HepG2 (cell line): Measurements from ENCODE around the gene ZFAND2B. TPM values are rescaled to one million over a fixed set of nuclear protein-coding genes. Genes with fewer than 3 reads are reported as not detected.

ENCODE experiments used
- POGK ChIP-seq: sonication (generic); formaldehyde crosslinking; conservative IDR thresholded peaks from 2 replicates; pipeline ENCODE4 v1.8.0; 2022; ENCODE audit warnings: mild to moderate bottlenecking, moderate library complexity, missing genetic modification reagents
- PREB ChIP-seq: sonication (generic); formaldehyde crosslinking; IDR thresholded peaks from 2 replicates; pipeline ENCODE4 v1.4.0; 2020; ENCODE audit warnings: missing genetic modification reagents
- ZFP36 ChIP-seq: fragments of 150-350 bp; IDR thresholded peaks from 2 replicates; pipeline ENCODE4 v1.6.1; 2018; ENCODE audit warnings: borderline replicate concordance, low read length, low read depth; ENCODE audit not compliant: partially characterized antibody
- ZHX2 ChIP-seq, 2 experiments: sonication (generic) in 1 of 2; formaldehyde crosslinking in 1 of 2; IDR thresholded peaks; 2 replicates each; pipeline versions ENCODE4 v1.6.1 to v1.9.0; 2014 to 2022; ENCODE audit warnings: antibody characterized with exemption in 1 of 2, borderline replicate concordance in 1 of 2, inconsistent platforms in 1 of 2, low read depth in 1 of 2, missing genetic modification reagents in 1 of 2
- polyA plus RNA-seq, 8 experiments: library from polyadenylated mRNA; depleted of rRNA in 3 of 8; stranded (reverse) in 7 of 8; unstranded in 1 of 8; fragments of >200 nt; fragmentation: Illumina TruSeq in 4 of 8; extraction: Trizol in 4 of 8; gene quantifications; 2 replicates each; pipeline versions ENCODE4 v1.2.1 to v1.2.3, GENCODE V29; 2011 to 2016; ENCODE audit warnings: low read depth in 4 of 8, missing spikeins in 1 of 8, mixed read lengths in 1 of 8; ENCODE audit not compliant: insufficient read depth in 1 of 8
- total RNA-seq, 5 experiments: library from RNA; depleted of rRNA; stranded (reverse); fragments of >200 nt; fragmentation: Illumina TruSeq; extraction: Trizol; gene quantifications; 2 replicates each; pipeline ENCODE4 v1.2.3, GENCODE V29; 2016; ENCODE audit warnings: low read depth in 1 of 5

Gene ZFAND2B
- total and polyA plus RNA-seq, 2 of the 13 experiments (the other 11 are each of a cell fraction or from before 2014, with no cell fraction given): 53.3 to 115 TPM

GRCh38 chr2:219253753-219254589 lies 47.4 kb downstream of the ZFAND2B start, which contains the start of gene TUBA4A (continued):
- 0 out of 2 replicates have a peak, but pooled peaks have one; percentile 3 for TF ChIP-seq ZHX2 (IDR thresholded peaks at IDR 0.05; ENCODE audit: low read depth)
- no peak for TF ChIP-seq ZHX2 (CRISPR knock-in tag; IDR thresholded peaks at IDR 0.05; ENCODE audit: borderline replicate concordance)
- 0 out of 2 replicates have a peak, but pooled peaks have one; percentile 61 for TF ChIP-seq POGK
- no peak for TF ChIP-seq ZFP36
- no peak for TF ChIP-seq PREB (CRISPR knock-in tag)
